GM19035 (cell line): Measurements from ENCODE around the gene TMEM255B.

Experiments used
- ATAC-seq: cut with Tn5 transposase; IDR thresholded peaks from one replicate; pipeline ENCODE4 v1.9.1; 2021; ENCODE audit not compliant: unreplicated experiment

Gene TMEM255B

GRCh38 chr13:113802090-113802531 lies 43.1 kb downstream of the TMEM255B start:
- ATAC-seq, result no peak

GRCh38 chr13:113802761-113803160 lies 43.7 kb downstream of the TMEM255B start:
- no peak for ATAC-seq

DNA sequence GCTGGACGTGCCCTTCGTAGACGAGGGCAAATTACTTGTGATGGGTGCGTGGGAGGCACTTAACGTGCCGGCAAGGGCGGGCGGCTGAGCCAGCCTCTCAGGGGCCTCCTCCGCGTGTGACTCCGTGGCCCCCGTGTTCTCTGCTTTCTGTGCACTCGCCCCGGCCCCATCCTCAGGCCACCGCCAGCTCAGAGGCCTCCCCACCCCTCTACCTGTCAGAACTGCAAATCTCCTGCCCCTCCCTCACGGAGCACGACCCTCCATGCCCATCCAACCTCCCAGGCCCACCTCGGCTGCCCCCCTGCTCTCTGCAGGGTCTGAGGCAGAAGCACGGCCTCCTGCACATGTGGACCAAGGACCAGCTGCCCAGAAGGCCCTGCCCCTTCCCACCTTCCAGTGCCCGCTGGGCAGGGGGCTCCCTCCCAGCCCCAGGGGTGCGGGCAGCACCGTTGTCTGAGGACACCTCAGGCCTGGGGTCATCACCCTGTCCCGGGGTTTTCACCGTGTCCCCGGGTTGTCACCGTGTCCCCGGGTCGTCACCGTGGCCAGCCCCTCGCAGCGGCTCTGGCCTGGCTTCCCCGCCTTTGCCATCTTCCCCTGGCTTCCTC lies 44.5 kb downstream of the TMEM255B start:
- ATAC-seq, result no peak

DNA sequence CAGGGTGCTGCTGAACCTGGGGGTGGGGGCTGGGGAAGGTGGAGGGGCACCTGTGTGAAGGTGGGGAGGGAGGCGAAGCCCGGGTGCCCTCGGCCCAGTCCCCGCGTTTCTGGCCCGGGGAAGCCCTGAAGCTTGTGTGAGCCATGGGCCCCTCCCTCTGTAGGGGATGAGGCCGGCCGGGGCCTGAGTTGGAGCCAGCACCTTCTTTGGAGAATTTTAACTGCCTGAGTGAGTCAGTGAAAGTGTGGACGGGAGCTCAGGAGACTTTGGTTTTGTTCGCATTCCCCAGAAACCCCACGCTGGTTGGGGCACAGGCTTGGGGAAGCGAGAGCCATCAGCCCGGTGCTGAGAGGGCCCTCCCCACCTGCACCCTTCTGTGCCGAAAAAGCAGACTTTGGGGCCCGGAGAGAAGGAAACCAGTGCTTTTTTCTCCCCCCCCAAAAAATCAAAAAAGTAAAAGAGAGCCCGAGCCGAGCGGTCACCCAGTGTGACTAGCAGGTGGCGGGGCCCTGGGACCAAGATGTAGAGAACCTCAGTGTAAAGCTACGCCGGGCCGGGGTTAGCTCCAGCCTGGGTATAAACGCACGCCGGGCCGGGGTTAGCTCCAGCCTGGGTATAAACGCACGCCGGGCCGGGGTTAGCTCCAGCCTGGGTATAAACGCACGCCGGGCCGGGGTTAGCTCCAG lies 45.1 kb downstream of the TMEM255B start:
- ATAC-seq, result no peak

- ATAC-seq, result no peak
Measured at GRCh38 chr13:113804703-113805430, 45.8 kb downstream of the TMEM255B start.

GRCh38 chr13:113805431-113806103 lies 46.5 kb downstream of the TMEM255B start:
- ATAC-seq, result no peak

GRCh38 chr13:113806104-113806471 lies 47.1 kb downstream of the TMEM255B start:
- no peak for ATAC-seq

- ATAC-seq, result no peak
Measured at GRCh38 chr13:113806526-113806925, 47.5 kb downstream of the TMEM255B start.

- ATAC-seq, result no peak
Measured at GRCh38 chr13:113808058-113808834, 49.2 kb downstream of the TMEM255B start.

DNA sequence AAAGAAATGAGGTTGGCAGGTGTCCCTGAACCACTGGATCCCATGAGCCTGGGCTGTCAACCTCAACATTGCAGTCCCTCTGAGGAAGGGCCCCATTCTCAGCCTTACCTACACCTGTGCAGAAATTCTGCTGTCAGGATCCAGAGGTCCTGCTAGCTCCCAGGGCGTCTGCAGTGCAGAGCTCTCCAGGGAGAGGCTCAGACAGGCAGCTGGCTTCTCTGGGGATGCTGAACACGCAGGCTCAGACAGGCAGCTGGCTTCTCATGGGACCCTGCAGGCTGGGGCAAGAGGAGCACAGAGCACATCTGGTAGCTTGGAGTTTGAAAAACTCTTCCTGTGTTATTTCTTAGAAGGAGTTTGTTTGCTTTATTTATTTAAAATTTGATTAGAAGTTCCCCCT lies 50.9 kb downstream of the TMEM255B start:
- ATAC-seq, result no peak

DNA sequence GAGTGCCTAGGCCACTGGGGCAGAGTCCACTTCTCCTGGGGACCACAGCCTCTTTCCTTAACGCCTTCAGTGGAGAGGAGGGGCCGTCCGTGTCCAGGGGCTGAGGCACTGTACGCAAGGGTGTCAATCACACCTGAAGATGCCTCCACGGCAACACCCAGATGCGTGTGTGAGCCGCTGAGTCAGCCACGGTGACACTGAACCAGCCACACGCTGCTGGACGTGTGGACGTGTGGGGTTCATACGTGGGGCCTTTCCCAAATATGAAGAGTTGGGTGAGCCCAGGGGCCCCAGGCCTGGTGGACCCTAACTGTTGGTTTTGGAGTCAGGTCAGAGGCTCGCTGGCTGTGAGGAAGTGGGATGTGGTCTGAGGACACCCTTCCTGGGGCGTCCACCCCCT lies 51.6 kb downstream of the TMEM255B start:
- ATAC-seq, result no peak

DNA sequence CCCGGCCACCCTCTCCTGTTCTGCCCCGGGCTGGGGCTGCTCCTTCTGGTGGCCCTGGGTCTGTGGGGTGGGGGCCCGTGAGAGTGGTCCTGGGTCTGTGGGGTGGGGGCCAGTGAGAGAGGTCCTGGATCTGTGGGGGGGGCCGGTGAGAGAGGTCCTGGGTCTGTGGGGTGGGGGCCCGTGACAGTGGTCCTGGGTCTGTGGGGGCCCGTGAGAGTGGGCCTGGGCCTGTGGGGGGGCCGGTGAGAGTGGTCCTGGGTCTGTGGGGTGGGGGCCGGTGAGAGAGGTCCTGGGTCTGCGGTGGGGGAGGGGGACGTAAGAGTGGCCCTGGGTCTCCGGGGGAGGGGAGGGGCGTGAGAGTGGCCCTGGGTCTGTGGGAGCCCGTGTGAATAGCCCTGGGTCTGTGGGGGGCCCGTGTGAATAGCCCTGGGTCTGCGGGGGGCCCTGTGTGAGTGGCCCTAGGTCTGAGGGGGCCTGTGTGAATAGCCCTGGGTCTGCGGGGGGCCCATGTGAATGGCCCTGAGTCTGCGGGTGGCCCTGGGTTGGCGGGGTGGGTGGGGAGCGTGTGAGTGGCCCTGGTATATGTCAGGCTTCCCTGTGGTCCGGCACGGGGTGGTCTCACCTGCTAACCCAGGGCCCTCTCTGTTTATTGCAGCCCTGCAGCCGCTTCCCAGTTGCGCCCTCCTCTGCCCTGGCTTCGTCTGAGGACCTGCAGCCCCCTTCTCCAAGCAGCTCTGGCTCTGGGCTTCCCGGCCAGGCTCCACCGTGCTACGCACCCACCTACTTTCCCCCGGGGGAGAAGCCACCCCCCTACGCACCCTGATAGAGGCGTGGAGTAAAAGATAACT lies 52.3 kb downstream of the TMEM255B start:
- no peak for ATAC-seq

- no peak for ATAC-seq
Measured at GRCh38 chr13:113812178-113813040, 53.4 kb downstream of the TMEM255B start.

GRCh38 chr13:113813070-113813748 lies 54.2 kb downstream of the TMEM255B start:
- ATAC-seq, result no peak

DNA sequence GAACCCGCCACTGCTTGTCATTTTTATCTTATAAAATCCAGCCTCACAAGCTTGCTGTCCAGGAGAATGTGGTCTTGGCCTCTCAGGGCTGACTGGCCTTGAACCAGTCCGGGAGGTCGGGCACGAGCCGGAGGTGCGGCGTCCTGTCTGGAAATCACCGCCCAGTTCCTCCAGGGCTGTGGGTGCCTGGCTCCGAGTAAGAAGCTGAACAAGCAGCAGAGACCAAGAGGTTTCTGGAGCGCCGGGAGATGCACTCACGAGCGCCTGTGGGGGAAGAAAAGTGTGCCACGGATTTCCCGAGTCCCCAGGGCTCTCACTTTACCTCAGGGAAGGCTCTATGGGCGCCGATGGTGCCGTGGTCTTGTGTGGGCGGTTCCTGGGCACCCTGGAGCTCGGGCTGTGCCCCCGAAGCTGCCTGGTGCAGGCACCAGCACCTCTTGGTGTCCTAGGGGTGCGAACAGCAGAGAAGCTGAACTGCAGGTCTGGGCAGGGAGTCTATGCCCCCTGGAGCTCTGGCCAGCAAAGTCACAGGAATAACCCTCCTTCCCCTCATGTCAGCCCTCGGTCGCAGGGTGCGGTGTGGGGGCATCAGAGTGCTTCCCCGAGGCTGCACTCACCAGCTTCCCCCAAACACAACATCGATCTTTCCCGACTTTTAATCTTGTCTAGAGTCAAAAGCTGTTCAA lies 54.9 kb downstream of the TMEM255B start:
- no peak for ATAC-seq

GRCh38 chr13:113814435-113814821 lies 55.4 kb downstream of the TMEM255B start:
- ATAC-seq, result no peak

DNA sequence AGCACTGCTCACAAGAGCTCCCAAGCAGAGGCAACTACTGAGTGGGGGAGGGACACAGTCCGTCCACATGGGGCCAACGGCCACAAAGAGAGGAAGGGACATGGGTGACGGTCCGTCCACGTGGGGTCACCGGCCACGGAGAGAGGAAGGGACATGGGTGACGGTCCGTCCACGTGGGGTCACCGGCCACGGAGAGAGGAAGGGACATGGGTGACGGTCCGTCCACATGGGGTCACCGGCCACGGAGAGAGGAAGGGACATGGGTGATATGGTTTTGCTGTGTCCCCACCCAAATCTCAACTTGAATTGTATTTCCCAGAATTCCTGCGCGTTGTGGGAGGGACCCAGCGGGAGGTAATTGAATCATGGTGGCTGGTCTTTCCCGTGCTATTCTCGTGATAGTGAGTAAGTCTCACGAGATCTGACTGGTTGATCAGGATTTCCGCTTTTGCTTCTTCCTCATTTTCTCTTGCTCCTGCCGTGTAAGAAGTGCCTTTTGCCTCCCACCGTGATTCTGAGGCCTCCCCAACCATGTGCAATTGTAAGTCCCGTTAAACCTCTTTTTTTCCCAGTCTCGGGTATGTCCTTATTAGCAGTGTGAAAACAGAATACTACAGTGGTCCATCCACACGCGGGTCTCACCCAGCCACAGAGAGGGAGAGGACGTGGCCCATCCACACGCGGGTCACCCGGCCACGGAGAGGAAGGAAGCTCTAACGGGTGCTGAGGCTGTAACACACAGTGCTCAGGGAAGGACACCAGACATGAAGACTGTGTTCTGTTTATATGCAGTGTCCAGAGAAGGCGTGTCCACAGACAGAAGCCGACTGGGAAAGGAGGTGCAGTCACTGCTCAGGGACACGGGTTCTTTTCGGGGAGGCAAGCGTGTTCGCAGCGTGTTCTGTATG lies 56.4 kb downstream of the TMEM255B start:
- ATAC-seq, result no peak
